GM19455 (cell line): Measurements from ENCODE around the gene JAK2.

Experiments
- ATAC-seq: cut with Tn5 transposase; IDR thresholded peaks from one replicate; pipeline ENCODE4 v1.9.1; 2021; ENCODE audit not compliant: unreplicated experiment

Gene JAK2

GRCh38 chr9:5122516-5122915 lies 137.4 kb downstream of the JAK2 start:
- ATAC-seq: no peak

- no peak for ATAC-seq
Measured at GRCh38 chr9:5140151-5140550, 155.1 kb downstream of the JAK2 start.

GRCh38 chr9:5144217-5144616 lies 159.1 kb downstream of the JAK2 start:
- no peak for ATAC-seq

- ATAC-seq: no peak
Measured at GRCh38 chr9:5146241-5146640, 161.2 kb downstream of the JAK2 start.
